Colonic mucosa (tissue), 4 donors: Measurements from ENCODE around the gene CYP46A1. TPM values are rescaled to one million over a fixed set of nuclear protein-coding genes. Genes with fewer than 3 reads are reported as not detected.

ENCODE experiments used
- DNase-seq: peaks from one replicate; pipeline ENCODE4 v3.0.0-alpha.2; 2020
- H3K27ac ChIP-seq: fragments of 200-600 bp; one replicate; pipeline ENCODE4 v1.8.0; 2021
- H3K27me3 ChIP-seq: fragments of 200-600 bp; one replicate; pipeline ENCODE4 v1.8.0; 2021
- H3K36me3 ChIP-seq: fragments of 200-600 bp; one replicate; pipeline ENCODE4 v1.8.0; 2021
- H3K4me1 ChIP-seq: fragments of 200-600 bp; one replicate; pipeline ENCODE4 v1.8.0; 2021; ENCODE audit warnings: mild to moderate bottlenecking
- H3K4me3 ChIP-seq: fragments of 200-600 bp; one replicate; pipeline ENCODE4 v1.8.0; 2021
- H3K9ac ChIP-seq, 2 donors: one replicate each; pipeline ENCODE4 v1.7.0; 2013; ENCODE audit warnings: control low read depth in 2 of 2, low read depth in 2 of 2, low read length in 2 of 2
- H3K9me3 ChIP-seq: fragments of 200-600 bp; one replicate; pipeline ENCODE4 v1.8.0; 2021
- CTCF ChIP-seq: fragments of 200-600 bp; IDR thresholded peaks from one replicate; pipeline ENCODE4 v1.8.0; 2022; ENCODE audit warnings: antibody characterized with exemption, mild to moderate bottlenecking
- intact Hi-C: fragments of 100-400 bp; cut with DNase I; formaldehyde crosslinking; loops from one replicate; pipeline ENCODE4 v1.14.1; 2022
- total RNA-seq, 2 donors: library from RNA; stranded (reverse); fragmentation: NEBNext Ultra II Directional in 1 of 2; extraction: Animal tissue kit (Norgen Biotek cat#: 25700) in 1 of 2; gene quantifications; one replicate each; pipeline ENCODE4 v1.2.1, GENCODE V29; 2021
- donor health status: healthy.
- donor health status: DM: no; HTN: no; CAD: no.
- donor health status: DM: no; HTN: no; CAD: no.

CYP46A1 gene
- total RNA-seq, 2 donors from 2014 or later, result 0.05 to 0.25 TPM

GRCh38 chr14:99754141-99755067 lies 70.3 kb downstream of the CYP46A1 start:
- Histone ChIP-seq H3K4me3 (no peak overlapping the region), H3K27me3 (no peaks in the 10 kb centered on the region), H3K9me3 (no peaks in the 10 kb centered on the region), H3K9ac (peak overlapping the region in 1 of 2 donors; percentile 2), H3K36me3 (no peaks in the 10 kb centered on the region), H3K4me1 (no peaks in the 10 kb centered on the region), H3K27ac (peak overlapping the region; percentile 40)
- no peak for DNase-seq
- TF ChIP-seq CTCF, result no peak
- intact Hi-C loops, result no loop called here

- no peaks in the 10 kb centered on the region for H3K27me3 ChIP-seq
- intact Hi-C loops, result no loop called here
Measured at GRCh38 chr14:99755068-99755405, 70.9 kb downstream of the CYP46A1 start.

GRCh38 chr14:99755629-99756603 lies 71.8 kb downstream of the CYP46A1 start:
- peak; percentile 64 for DNase-seq
- TF ChIP-seq CTCF, result no peak
- Histone ChIP-seq H3K27ac (peak overlapping the region; percentile 40), H3K4me1 (no peaks in the 10 kb centered on the region), H3K4me3 (no peak overlapping the region), H3K9ac (peak overlapping the region in 1 of 2 donors; percentile 23), H3K27me3 (no peaks in the 10 kb centered on the region), H3K9me3 (no peaks in the 10 kb centered on the region), H3K36me3 (no peaks in the 10 kb centered on the region)
- intact Hi-C loops, result no loop called here

More at GRCh38 chr14:99755068-99755405, 70.9 kb downstream of the CYP46A1 start:
- DNase-seq, result no peak
- Histone ChIP-seq H3K9me3 (no peaks in the 10 kb centered on the region), H3K4me1 (no peaks in the 10 kb centered on the region), H3K27ac (no peak overlapping the region), H3K4me3 (no peak overlapping the region), H3K9ac (peak overlapping the region in 1 of 2 donors; percentile 2), H3K36me3 (no peaks in the 10 kb centered on the region)
- no peak for TF ChIP-seq CTCF

GRCh38 chr14:99756796-99757195 lies 72.7 kb downstream of the CYP46A1 start:
- intact Hi-C loops, result no loop called here
- H3K27ac ChIP-seq, result no peak overlapping the region

More at GRCh38 chr14:99756796-99757195, 72.7 kb downstream of the CYP46A1 start:
- TF ChIP-seq CTCF, result no peak
- DNase-seq, result no peak
- Histone ChIP-seq H3K4me1 (no peaks in the 10 kb centered on the region), H3K9me3 (no peaks in the 10 kb centered on the region), H3K36me3 (no peaks in the 10 kb centered on the region), H3K27me3 (no peaks in the 10 kb centered on the region), H3K9ac (peak overlapping the region in 1 of 2 donors; percentile 23), H3K4me3 (no peak overlapping the region)
